H9 (cell line): Measurements from ENCODE around the gene ARHGAP25. TPM values are rescaled to one million over a fixed set of nuclear protein-coding genes. Genes with fewer than 3 reads are reported as not detected.

Experiments used
- DNase-seq: peaks from one replicate; pipeline ENCODE4 v3.0.0-alpha.2; 2017
- H2AFZ ChIP-seq: one replicate; pipeline ENCODE4 v1.6.1; 2013; ENCODE audit warnings: mild to moderate bottlenecking, low read length, control low read depth, moderate library complexity
- H2AK5ac ChIP-seq: 2 replicates; pipeline ENCODE4 v1.6.1; 2013; ENCODE audit warnings: low read length, control low read depth, mixed read lengths; ENCODE audit not compliant: insufficient read length
- H2BK120ac ChIP-seq: one replicate; pipeline ENCODE4 v1.6.1; 2013; ENCODE audit warnings: low read depth, mild to moderate bottlenecking, low read length, control low read depth, inconsistent platforms; ENCODE audit not compliant: poor library complexity, severe bottlenecking
- H2BK12ac ChIP-seq: 2 replicates; pipeline ENCODE4 v1.6.1; 2013; ENCODE audit warnings: low read length, control low read depth, mixed read lengths, low read depth; ENCODE audit not compliant: insufficient read length
- H2BK15ac ChIP-seq: 2 replicates; pipeline ENCODE4 v1.6.1; 2013; ENCODE audit warnings: low read depth, low read length, control low read depth
- H2BK20ac ChIP-seq: one replicate; pipeline ENCODE4 v1.6.1; 2013; ENCODE audit warnings: low read depth, mild to moderate bottlenecking, low read length, control low read depth, inconsistent platforms; ENCODE audit not compliant: poor library complexity, severe bottlenecking
- H2BK5ac ChIP-seq: 2 replicates; pipeline ENCODE4 v1.6.1; 2013; ENCODE audit warnings: low read length, control low read depth, mixed read lengths; ENCODE audit not compliant: insufficient read length
- H3K14ac ChIP-seq: 2 replicates; pipeline ENCODE4 v1.6.1; 2013; ENCODE audit warnings: low read length, control low read depth; ENCODE audit not compliant: insufficient read depth
- H3K18ac ChIP-seq: 2 replicates; pipeline ENCODE4 v1.6.1; 2013; ENCODE audit warnings: low read depth, mild to moderate bottlenecking, mixed read lengths, low read length, control low read depth; ENCODE audit not compliant: insufficient read length
- H3K23ac ChIP-seq: 2 replicates; pipeline ENCODE4 v1.6.1; 2013; ENCODE audit warnings: low read length, control low read depth, mixed read lengths, low read depth; ENCODE audit not compliant: insufficient read length
- H3K23me2 ChIP-seq: 2 replicates; pipeline ENCODE4 v1.6.1; 2013; ENCODE audit warnings: low read depth, mild to moderate bottlenecking, mixed read lengths, low read length, control low read depth; ENCODE audit not compliant: insufficient read length, poor library complexity, severe bottlenecking
- H3K27ac ChIP-seq: 2 replicates; pipeline ENCODE4 v1.5.1; 2013; ENCODE audit warnings: low read length, control low read depth, mixed read lengths, low read depth; ENCODE audit not compliant: insufficient read length
- H3K27me3 ChIP-seq: 2 replicates; pipeline ENCODE4 v1.6.1; 2013; ENCODE audit warnings: low read length, control low read depth, inconsistent platforms; ENCODE audit not compliant: insufficient read depth
- H3K4ac ChIP-seq: 2 replicates; pipeline ENCODE4 v1.6.1; 2013; ENCODE audit warnings: low read depth, mild to moderate bottlenecking, control low read depth, inconsistent platforms, low read length, moderate library complexity
- H3K4me1 ChIP-seq: 2 replicates; pipeline ENCODE4 v1.6.1; 2013; ENCODE audit warnings: low read length, control low read depth, inconsistent platforms; ENCODE audit not compliant: insufficient read depth
- H3K4me2 ChIP-seq: 2 replicates; pipeline ENCODE4 v1.6.1; 2013; ENCODE audit warnings: low read length, control low read depth, mixed read lengths; ENCODE audit not compliant: insufficient read length, insufficient read depth
- H3K56ac ChIP-seq: 2 replicates; pipeline ENCODE4 v1.6.1; 2013; ENCODE audit warnings: low read depth, mild to moderate bottlenecking, mixed read lengths, low read length, control low read depth; ENCODE audit not compliant: insufficient read length
- H3K79me1 ChIP-seq: 2 replicates; pipeline ENCODE4 v1.6.1; 2013; ENCODE audit warnings: low read depth, mild to moderate bottlenecking, moderate library complexity, low read length, control low read depth, inconsistent platforms; ENCODE audit not compliant: insufficient read depth, poor library complexity, severe bottlenecking
- H3K79me2 ChIP-seq: 2 replicates; pipeline ENCODE4 v1.6.1; 2013; ENCODE audit warnings: low read length, control low read depth, inconsistent platforms; ENCODE audit not compliant: insufficient read depth
- H3K9ac ChIP-seq: 2 replicates; pipeline ENCODE4 v1.6.1; 2013; ENCODE audit warnings: low read length, control low read depth, mixed read lengths; ENCODE audit not compliant: insufficient read length; ENCODE audit errors: extremely low read depth
- H3K9me3 ChIP-seq: one replicate; pipeline ENCODE4 v1.6.1; 2013; ENCODE audit warnings: low read depth, low read length, inconsistent platforms; ENCODE audit not compliant: control insufficient read depth
- H3T11ph ChIP-seq: one replicate; pipeline ENCODE4 v1.6.1; 2013; ENCODE audit warnings: mild to moderate bottlenecking, low read length, control low read depth, inconsistent platforms
- H4K20me1 ChIP-seq: one replicate; pipeline ENCODE4 v1.6.1; 2013; ENCODE audit not compliant: control insufficient read depth, insufficient read length, insufficient read depth
- H4K5ac ChIP-seq: 2 replicates; pipeline ENCODE4 v1.6.1; 2013; ENCODE audit warnings: low read depth, mild to moderate bottlenecking, mixed read lengths, low read length, control low read depth; ENCODE audit not compliant: insufficient read length
- H4K8ac ChIP-seq: replicated peaks from 2 replicates; pipeline ENCODE4 v1.6.1; 2013; ENCODE audit warnings: low read length, control low read depth, mixed read lengths, low read depth; ENCODE audit not compliant: insufficient read length
- H4K91ac ChIP-seq: 2 replicates; pipeline ENCODE4 v1.6.1; 2013; ENCODE audit warnings: low read depth, mild to moderate bottlenecking, moderate library complexity, mixed read lengths, low read length, control low read depth; ENCODE audit not compliant: insufficient read length
- H3K27ac Mint-ChIP-seq, 3 experiments: 2 replicates in 2 of 3; 3 replicates in 1 of 3; pipeline ENCODE4 v1.8.0; 2020 to 2021; ENCODE audit warnings: mixed read lengths in 3 of 3, mild to moderate bottlenecking in 1 of 3, moderate library complexity in 1 of 3
- H3K27me3 Mint-ChIP-seq: 2 replicates; pipeline ENCODE4 v1.8.0; 2021; ENCODE audit warnings: low read depth, mild to moderate bottlenecking, moderate library complexity, mixed read lengths
- H3K36me3 Mint-ChIP-seq, 3 experiments: 2 replicates in 2 of 3; 3 replicates in 1 of 3; pipeline ENCODE4 v1.8.0; 2020 to 2021; ENCODE audit warnings: low read depth in 3 of 3, mixed read lengths in 3 of 3; ENCODE audit not compliant: insufficient read depth in 1 of 3
- H3K4me1 Mint-ChIP-seq, 2 experiments: 2 replicates each; pipeline ENCODE4 v1.8.0; 2020; ENCODE audit warnings: mixed read lengths in 2 of 2
- H3K4me3 Mint-ChIP-seq, 2 experiments: 2 replicates in 1 of 2; 3 replicates in 1 of 2; pipeline ENCODE4 v1.8.0; 2020 to 2021; ENCODE audit warnings: mild to moderate bottlenecking in 2 of 2, mixed read lengths in 2 of 2, moderate library complexity in 1 of 2
- H3K9me3 Mint-ChIP-seq, 2 experiments: 2 replicates in 1 of 2; 3 replicates in 1 of 2; pipeline ENCODE4 v1.8.0; 2020; ENCODE audit warnings: mild to moderate bottlenecking in 2 of 2, mixed read lengths in 2 of 2, moderate library complexity in 1 of 2
- CTCF ChIP-seq: fragments of 200-600 bp; sonication (generic); conservative IDR thresholded peaks from 3 replicates; pipeline ENCODE4 v1.8.0; 2021; ENCODE audit warnings: antibody characterized with exemption, mild to moderate bottlenecking
- WGBS: extraction: QIAGEN DNeasy Blood & Tissue Kit; methylation state at CpG from one replicate; pipeline ENCODE4 v1.1.7; 2013; ENCODE audit warnings: missing lambda C conversion rate, low lambda C conversion rate, mixed read lengths; ENCODE audit not compliant: insufficient read length; ENCODE audit errors: extremely low coverage; 5-methylcytosine and 5-hydroxymethylcytosine counted together
- total RNA-seq: library from RNA; stranded (reverse); gene quantifications from 2 replicates; pipeline ENCODE4 v1.2.1, GENCODE V29; 2021

The ARHGAP25 gene
- total RNA-seq, 1 experiment from 2014 or later = 1.3 TPM

- Histone ChIP-seq H3K27ac (no peak overlapping the region), H2BK120ac (no peak overlapping the region), H3K9me3 (no peaks in the 10 kb centered on the region), H3K4me2 (no peak overlapping the region), H3T11ph (no peak overlapping the region), H3K23ac (no peak overlapping the region), H3K18ac (no peak overlapping the region), H4K91ac (no peak overlapping the region), H2AK5ac (no peak overlapping the region), H2BK5ac (no peak overlapping the region), H2AFZ (no peak overlapping the region), H3K4me1 (no peaks in the 10 kb centered on the region; the same call in 1 of the 2 replicates), H3K79me2 (no peaks in the 10 kb centered on the region), H2BK20ac (no peak overlapping the region), H3K56ac (no peak overlapping the region), H3K4ac (no peak overlapping the region), H2BK15ac (no peak overlapping the region), H4K20me1 (no peaks in the 10 kb centered on the region), H3K27me3 (no peaks in the 10 kb centered on the region), H2BK12ac (no peak overlapping the region), H3K23me2 (no peaks in the 10 kb centered on the region), H3K9ac (no peak overlapping the region), H3K79me1 (no peaks in the 10 kb centered on the region), H4K5ac (no peak overlapping the region), H4K8ac (no peak overlapping the region), H3K14ac (no peak overlapping the region)
- no peak for TF ChIP-seq CTCF
- no CpG with 5 or more reads among the region's 31 CpGs for WGBS
- H3K4me1 Mint-ChIP-seq = peaks cover 4 to 7% of the 10 kb centered on the region in 2 experiments
- H3K27me3 Mint-ChIP-seq = no peaks in the 10 kb centered on the region
- DNase-seq = no peak
- H3K4me3 Mint-ChIP-seq = no peak overlapping the region
- H3K9me3 Mint-ChIP-seq = no peaks in the 10 kb centered on the region
- H3K36me3 Mint-ChIP-seq = no peaks in the 10 kb centered on the region; a peak in 1 of 7 replicates
- H3K27ac Mint-ChIP-seq = no peak overlapping the region
These were observed 40.1 kb downstream of the ARHGAP25 start for GRCh38 chr2:68774569-68775271.
